Medulla oblongata (tissue), 1 donor: ENCODE results near the gene LRRC4.
A peak's percentile ranks its signal among the peaks of the same experiment; 100 is the strongest.

Experiments
- DNase-seq: peaks from one replicate; pipeline ENCODE4 v3.0.0-alpha.2; 2015; ENCODE audit errors: extremely low spot score

The LRRC4 gene

DNA sequence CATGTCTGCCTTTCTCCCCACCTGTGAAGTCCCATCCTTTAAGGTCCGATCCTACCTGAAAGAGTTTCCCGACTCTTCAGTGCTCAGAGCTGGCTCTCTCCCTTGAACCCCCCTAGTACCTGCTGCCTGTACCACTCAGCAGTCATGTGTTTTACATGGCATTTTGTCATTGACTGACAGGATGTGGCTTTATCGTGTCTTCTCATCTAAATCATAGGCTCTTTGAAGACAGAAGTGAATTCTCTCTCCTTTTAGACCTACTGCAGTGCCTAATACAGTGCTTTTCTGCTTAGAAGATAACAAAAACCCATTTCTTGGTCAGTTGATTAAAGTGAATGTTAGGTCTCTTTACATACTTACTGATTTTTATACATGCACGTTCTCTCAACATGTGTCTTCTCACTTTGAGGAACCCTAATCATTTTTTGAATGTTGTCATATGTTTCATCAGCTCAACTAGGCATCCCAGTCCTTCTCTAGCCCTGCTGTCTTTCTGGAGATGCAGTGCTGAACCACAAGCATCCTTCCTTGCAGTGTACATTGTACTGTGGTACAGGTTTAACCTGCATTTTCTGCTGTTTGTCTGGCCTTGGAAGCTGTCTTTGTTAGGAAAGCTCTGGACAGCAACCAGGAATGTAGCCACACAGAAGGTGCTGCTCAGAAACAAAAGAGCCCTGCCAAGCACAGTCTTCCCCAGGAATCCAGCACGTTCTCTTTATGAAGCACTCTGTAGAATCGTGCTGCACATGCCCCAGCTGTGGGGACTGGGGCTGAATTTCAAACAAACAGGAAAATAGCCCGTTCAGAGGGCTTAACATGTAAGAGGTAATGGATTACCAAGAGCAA, 28.1 kb upstream of the LRRC4 start:
- no peak for DNase-seq

DNA sequence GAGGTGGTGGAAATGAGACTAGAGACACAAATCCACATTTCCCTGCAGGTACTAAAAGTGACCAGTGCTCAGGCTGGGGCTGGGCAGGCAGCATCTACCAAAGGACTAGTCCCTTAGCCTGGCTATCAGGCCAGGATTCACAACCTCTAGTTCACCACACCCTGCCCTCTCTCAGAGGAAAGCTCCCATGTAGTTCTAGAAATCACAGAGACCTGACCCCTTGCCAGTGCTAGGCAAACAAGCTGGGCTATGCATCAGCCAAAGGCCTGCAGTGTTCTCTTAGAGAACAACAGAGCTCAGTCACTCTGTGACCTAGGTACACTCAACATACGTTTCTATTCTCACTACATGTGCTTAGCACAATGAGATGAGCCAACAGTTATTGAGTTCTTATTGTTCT, 26.7 kb upstream of the LRRC4 start:
- DNase-seq = no peak

DNA sequence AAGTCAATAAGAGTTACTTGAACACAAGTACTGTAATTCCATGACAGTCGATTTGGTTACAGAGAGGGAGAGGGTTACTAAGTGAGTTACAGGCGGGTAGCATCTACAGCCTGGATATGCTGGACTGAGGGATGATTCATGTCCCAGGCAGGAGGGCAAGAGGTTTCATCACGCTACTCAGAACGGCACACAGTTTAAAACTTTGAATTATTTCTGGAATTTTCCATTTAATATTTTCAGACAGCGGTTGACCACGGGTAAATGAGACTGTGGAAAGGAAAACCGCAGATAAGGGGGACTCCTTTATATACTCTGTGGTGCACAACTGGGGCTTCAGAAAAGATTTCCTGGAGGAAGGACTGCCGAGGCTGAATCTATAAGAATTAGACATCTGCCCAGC, 25.7 kb upstream of the LRRC4 start:
- DNase-seq = no peak

DNA sequence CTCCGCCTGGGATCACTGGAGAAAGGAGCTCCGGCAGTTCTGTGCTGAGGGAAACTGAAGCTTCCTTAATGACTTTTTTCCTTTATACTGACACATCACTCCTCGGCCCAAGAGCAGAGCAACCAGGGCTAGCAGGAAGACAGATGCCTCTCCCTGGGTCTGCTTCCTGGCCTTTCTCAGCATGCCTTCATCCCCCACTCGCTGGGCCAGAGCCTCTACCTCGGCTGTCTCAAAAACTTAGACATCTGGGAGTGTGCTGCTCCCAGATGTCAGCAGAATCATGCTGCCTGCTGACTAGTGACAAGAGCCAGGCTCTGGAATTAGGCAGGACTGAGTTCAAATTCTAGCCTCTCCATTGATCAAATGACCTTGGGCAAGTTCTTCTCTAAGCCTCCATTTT, 24.4 kb upstream of the LRRC4 start:
- no peak for DNase-seq

DNA sequence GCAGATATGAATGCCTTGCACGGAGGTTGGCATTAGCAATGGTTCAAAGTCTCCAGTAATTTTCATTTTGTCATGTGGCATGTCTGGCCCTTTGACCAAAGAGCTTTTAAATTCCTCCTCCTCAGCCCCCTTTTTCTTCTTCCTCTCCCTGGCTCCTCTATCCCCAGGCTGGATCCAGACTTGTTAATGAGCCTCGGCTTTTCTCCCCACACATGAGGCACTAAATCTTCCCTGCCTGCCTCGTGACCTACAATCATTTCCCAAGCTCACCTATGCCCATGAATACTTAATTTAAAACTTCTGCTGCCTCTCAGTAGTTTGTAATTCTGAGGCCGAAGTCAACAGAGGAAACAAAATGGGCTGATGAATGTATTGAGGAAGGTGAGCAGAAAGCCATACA, 23.3 kb upstream of the LRRC4 start:
- peak; percentile 46 for DNase-seq

DNA sequence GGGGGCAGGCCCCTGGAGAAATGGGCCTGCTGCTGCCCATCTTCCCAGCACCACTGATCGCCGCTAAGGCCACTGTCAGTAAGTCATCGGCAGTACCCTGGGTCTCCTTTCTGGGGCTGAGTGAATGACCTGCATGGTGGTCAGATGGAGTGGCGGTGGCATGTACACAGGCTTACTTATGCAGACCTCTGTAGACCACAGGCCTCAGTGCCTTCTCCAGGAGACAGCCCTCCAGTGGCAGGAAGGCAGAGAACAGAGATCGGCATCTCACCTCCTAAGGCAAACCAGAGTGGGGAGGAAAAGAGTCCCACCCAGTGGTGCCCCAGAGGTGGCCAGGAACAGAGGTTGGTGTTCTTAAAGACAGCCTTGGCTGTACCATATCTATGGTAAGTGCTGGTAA, 22.8 kb upstream of the LRRC4 start:
- no peak for DNase-seq

DNA sequence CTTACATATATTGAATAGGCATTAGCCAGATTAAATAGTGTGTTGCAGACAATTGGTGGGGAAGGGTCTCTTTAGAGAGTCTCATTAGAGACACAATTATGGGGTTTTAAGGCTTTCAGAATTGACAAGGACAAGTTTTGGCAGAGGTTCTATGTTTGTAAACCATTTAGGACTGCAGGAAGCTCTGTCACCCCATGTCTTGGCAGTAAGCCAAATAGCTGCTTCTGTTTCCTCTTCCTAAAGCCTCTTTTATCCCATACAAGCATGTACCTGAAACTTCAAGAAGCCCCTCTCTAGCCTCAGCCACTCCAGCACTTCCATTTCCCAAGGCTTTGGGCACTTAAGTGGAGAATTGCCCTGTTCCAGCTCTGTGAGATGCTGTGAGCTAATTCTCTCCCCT, 21.8 kb upstream of the LRRC4 start:
- peak; percentile 68 for DNase-seq

DNA sequence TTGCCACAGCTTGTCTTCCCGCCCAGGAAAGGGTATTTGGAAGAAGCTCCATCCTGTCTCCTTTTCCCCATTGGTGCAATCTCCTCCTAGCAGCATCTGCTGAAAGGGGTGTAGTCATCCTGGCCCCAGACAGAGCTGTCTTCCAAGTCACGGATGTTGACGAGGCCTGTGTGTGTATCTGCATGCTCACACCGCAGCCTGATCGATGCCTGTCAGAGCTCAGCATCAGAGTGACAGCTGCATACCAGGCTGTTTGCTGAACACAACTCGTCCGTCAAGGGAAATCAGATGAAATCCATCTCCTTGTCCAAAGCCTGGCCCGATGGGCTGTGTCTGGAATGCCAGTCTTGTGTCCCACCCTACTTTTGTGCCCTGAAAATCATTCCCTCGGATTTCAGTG, 21.2 kb upstream of the LRRC4 start:
- no peak for DNase-seq

DNA sequence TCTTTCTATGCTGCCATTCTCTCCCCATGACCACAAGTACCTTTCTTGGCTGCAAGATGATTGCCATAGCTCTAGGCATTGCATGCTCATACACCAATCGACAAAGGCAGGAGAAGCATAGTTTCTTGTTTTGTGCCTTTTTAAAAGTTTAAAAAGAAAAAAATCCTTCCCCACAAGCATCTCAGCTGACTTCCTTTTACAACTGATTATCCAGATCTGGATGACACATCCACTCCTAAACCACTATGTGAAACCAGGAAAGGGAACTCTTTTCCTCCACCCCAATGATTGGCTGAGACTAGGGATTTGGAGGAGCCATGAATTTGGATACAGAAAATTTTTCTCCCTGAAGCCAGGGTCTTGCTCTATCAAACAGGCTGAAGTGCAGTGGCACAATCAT, 14.5 kb upstream of the LRRC4 start:
- no peak for DNase-seq

DNA sequence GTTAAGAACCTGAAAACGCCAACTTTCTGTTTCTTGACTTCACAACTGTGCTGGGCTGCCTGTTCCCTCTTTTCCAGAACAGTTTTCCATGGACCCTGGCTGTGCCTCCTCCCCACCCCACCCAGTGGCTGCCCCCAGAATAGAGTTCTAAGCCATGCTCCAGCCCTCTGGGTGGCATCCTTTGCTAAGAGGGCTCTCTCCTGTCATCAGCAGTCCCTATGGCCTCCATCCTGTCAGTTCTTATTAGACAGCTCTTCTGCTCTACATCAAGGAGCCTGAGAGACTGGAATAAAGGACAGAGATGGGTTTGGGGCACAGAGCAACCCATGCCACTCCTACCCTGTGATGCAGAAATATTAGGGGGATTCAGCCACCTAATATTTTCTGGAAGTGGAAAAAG, 13.9 kb upstream of the LRRC4 start:
- no peak for DNase-seq

DNA sequence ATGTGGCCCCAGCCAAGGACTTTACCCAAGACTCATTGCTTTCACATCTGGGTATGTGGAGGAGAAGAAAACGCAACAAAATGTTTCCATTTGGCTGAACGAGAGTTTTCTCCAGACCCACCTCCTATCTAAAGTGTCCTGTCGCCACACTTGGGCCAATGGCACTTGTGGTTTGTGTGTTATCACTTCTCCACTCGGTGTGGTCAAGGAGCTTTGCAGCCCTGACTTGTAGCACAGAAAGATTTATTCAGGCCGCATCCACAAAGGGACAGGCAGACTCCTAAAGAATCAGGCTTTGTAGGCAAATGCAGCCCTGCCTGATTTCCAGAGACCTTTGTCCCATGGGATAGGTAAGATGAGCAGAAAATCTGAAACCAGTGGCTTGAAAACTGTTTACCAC, 12.8 kb upstream of the LRRC4 start:
- no peak for DNase-seq

DNA sequence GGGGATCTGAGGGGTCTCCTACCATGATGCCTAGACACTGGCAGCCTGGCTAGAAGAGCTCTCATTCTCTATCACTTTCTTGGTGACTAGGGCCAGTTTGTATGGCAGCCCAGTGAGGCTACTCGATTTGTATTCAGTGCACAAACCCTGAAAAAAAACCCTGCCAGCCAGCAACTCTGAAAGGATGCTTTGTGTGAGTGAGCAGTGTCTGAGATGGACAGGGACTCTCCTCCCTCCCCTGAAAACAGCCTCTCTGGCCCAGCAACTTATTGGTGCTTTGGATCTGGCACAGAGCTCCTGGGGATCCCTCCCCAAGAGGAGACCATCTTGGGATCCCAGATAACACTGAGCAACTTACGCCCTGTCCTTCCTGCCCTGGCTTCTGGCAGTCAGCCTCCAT, 10.8 kb upstream of the LRRC4 start:
- peak; percentile 98 for DNase-seq

DNA sequence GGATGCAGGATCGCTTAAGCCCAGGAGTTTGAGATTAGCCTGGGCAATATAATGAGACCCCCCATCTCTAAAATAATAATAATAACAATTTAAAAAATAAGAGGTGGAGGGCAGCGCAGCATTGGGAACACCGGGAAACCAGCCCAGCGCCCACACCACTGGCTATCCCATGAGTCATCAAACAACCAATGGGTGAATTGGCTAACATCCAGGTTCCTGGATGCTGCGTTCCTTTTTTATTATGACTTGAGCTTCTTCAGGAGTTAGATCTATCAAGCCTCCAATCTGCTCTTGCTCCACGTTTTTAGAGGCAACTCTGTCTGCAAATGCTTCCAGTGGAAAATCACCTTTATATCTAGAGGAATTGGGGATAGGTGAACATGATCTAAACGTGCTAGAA, 10.0 kb upstream of the LRRC4 start:
- no peak for DNase-seq

DNA sequence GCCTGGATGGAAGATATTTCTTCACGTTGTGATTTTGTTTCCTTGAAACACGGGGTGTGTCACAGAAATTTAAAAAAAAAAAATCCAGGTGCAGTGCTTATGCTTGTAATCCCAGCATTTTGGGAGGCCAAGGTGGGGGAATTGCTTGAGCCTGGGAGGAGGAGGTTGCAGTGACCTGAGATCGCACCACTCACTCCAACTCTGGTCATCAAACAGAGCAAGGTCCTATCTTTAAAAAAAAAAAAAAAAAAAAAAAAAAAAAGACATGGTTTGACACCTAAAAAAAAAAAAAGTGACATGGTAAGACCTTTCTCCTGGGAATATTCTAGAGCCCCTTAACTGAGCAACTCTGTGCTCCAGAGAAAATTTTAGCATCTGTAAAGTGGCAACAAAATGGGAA, 9.0 kb upstream of the LRRC4 start:
- DNase-seq = no peak

DNA sequence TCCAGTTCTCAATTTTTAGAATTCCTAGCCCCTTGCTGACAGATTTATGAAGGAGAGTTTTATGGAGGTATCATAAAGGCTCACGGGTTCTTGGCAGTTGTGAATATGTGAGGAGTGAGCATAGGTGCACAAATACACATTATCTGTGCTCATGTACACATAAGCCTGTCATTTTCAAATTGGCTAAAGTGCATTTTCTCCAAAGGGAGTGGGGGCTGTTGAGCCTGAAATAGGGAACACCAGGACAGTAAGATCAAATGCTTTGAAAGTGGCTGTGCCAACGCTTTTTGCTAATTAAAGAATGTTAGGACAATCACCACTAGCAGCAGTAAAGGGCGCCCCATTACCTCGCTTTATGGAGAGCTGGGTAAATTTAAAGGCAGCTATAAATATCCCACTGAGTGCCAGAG, 8.3 kb upstream of the LRRC4 start:
- no peak for DNase-seq

DNA sequence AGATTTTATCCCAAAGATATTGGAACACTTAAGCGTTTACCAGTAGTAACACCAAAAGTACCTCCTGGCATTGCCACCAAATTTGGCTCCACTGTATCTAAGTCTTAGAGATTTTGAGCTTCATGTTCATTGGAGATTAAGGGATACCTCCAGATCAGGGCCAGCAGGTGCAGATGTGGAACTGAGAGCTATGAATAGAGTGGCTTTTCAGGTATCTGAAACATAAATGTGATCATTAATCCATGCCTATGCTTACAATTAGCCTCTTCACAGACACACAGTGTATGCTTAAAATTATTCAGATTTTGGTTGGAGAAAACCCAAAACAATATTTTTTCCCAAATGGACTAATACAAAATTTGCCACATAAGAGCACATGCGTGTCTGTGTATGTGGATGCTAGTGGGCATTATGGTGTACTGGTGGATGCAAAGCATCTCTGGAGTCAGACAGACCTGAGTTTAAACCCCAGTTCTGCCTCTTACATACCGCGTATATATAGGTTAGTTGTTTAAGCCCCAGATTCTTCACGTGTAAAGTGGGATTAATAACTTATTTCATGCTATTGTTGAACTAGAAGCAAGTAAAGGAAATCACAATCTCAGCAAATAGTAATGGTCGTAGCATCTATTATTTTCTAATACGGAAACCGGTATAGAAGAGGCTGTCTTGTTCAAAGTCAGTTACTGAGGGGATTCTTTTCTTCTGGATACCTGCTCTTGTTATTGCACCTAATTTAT, 6.8 kb upstream of the LRRC4 start:
- DNase-seq = no peak

DNA sequence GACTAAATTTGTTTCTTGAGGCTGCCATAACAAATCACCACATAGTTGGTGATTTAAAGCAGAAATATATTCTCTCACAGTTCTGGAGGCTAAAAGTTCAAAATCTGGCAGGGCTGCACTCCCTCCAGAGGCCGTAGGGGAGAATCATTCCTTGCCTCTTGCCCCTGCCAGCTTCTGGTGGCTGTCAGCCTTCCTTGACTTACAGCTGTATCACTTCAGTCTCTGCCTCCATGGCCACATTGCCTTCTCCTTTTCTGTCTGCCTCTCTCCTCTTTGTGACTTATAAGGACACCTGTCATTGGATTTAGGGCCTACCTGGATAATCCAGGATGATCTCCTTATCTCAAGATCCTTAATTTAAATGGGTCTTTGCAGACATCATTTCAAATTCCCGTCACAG, 5.8 kb upstream of the LRRC4 start:
- DNase-seq = no peak

DNA sequence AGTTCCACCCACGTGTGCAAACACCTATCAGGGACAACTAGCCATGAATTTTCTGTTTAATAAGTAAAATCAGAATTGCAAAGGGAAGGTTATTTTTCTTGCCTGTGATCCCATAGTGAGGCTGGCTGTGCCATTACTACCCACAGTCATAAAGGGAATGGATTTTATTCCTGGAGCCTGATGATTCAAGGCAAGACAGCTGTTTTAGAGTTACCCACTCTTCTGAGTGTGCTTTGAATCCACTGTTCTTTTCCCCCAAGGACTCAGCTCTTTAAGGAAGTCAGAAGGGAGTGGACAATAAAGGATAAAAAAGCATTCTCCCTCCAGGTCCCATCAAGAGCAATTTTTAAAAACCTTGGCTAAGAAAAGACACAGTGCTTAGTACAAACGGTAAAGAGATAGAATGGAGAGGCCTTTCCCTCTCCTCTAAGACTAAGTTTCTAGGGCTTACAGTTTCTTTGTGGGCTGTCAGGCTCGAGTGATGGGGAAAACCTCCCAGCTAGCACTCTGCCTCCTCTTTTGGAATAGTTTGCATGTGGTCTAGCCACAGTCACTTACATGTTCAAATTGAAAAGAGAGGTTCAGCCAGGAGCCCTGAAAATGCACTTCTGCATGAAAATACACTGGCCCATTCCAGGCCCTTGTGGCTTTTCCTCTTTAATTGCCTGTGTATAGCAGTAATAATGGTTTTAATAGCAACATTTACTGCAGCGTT, 5.1 kb upstream of the LRRC4 start:
- no peak for DNase-seq

DNA sequence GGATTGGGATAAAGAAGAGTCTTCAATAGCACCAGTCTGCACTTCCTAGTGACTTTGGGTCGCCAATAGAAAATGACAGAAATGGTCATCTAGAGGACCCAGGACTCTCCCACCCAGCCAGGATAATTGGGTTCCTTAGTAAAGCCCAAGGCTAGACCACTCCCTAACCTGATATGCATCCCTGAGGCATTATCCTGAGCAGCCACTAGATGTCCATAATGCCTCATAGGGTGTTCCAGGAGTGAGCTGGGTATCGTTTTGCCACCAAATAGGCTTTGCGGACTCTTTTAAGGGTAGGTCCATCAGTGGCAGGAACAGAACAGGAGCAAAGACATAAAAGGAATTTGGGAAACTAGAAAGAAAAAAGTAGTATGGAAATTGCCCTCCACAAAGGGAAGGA, 4.5 kb upstream of the LRRC4 start:
- DNase-seq = peak; percentile 79

DNA sequence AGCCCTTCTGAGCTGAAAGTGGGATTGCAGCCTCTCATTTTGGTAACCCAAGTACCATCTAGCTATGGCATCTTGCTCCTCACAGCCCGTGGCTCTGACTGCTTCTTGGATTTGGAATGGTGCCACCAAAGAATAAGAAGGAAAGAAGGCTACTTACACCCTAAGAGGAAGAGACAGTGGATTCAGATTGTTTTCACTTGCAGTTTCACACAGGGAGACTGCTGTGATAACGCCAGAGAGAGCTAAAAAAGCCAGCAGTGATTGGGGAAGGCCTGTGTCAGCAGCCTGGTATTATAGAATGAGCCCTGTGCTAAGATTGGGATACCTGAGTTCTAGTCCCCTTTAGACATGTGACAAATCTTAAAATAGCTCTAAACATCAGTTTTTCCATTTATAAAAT, 3.6 kb upstream of the LRRC4 start:
- DNase-seq = peak; percentile 66

DNA sequence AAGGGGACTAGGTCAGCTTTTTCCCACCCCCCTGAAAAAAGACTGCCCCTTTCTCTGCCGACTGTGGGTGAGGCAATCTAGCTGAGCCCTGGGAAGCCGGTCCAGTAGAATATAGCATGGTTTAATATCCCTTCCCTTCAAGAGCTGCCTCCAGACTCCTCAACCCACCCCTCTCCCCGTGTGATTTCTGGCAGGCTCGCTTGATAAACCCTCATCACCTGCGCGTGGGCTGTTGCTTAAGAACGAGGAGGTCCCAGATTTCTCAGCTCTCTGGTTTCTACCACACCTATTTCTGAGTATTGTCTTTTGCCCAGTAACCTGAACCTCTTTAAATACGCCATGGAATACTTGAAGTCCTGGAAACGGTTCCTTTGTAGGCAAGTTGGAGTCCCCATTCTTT, 2.0 kb upstream of the LRRC4 start:
- no peak for DNase-seq

DNA sequence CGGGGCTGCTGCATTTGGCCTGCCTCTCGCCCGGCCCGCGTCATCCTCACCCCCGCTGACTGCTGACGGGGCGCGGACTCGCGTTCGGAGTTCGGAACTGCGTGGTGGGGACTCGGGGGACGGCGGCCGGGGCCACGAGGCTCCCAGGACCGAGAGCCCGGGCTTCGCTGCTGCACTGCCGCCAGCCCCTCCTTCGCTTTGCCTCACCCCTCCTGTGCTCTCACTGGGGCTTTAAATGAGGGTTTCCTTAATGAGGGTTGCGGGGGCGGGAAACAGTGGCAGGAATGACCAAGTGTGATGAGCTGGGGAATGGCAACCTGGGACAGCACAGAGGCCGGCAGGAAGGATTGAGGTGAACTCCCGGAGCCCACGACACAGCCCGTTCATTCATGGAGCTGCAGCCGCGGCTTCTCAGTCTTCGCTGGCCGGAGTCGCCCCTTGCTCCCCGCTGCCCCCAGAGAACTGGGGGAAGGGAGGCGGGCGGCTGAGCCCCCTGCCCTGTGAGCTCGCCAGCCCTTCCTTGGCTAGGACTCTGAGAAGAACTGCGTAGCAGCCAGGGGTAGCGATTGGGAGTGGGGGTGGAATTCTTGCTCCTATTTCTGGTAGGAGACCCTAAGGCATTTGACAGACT, 1.5 kb upstream of the LRRC4 start:
- DNase-seq = peak; percentile 33
